Smooth muscle cell (in vitro differentiated cells): ENCODE results near the gene KRT25. TPM values are rescaled to one million over a fixed set of nuclear protein-coding genes. Genes with fewer than 3 reads are reported as not detected.

Source experiments
- DNase-seq: peaks from one replicate; lab custom pipeline; 2025; ENCODE audit not compliant: unreplicated experiment; lab: John Stamatoyannopoulos, UW
- H2AFZ ChIP-seq: fragments of 200-600 bp; sonication (generic); 2 replicates; pipeline ENCODE4 v1.6.0; 2016; ENCODE audit warnings: antibody characterized with exemption, low read depth, mild to moderate bottlenecking
- H3F3A ChIP-seq: fragments of 200-600 bp; sonication (generic); 2 replicates; pipeline ENCODE4 v1.6.0; 2017; ENCODE audit warnings: antibody characterized with exemption, low read depth
- H3K27ac ChIP-seq: fragments of 200-600 bp; sonication (generic); 2 replicates; pipeline ENCODE4 v1.5.1; 2016; ENCODE audit warnings: low read depth, mild to moderate bottlenecking
- H3K27me3 ChIP-seq: fragments of 200-600 bp; sonication (generic); 2 replicates; pipeline ENCODE4 v1.6.1; 2016; ENCODE audit warnings: low read depth, mild to moderate bottlenecking
- H3K36me3 ChIP-seq: fragments of 200-600 bp; sonication (generic); 2 replicates; pipeline ENCODE4 v1.5.1; 2016; ENCODE audit warnings: low read depth
- H3K4me1 ChIP-seq: fragments of 200-600 bp; sonication (generic); 2 replicates; pipeline ENCODE4 v1.5.1; 2016; ENCODE audit warnings: low read depth
- H3K4me2 ChIP-seq: fragments of 200-600 bp; sonication (generic); 2 replicates; pipeline ENCODE4 v1.6.0; 2016; ENCODE audit warnings: mild to moderate bottlenecking
- H3K4me3 ChIP-seq: fragments of 200-600 bp; sonication (generic); 2 replicates; pipeline ENCODE4 v1.5.1; 2016; ENCODE audit warnings: mild to moderate bottlenecking
- H3K79me2 ChIP-seq: fragments of 200-600 bp; sonication (generic); 2 replicates; pipeline ENCODE4 v1.6.0; 2016; ENCODE audit warnings: low read depth, mild to moderate bottlenecking
- H3K9ac ChIP-seq: fragments of 200-600 bp; sonication (generic); 2 replicates; pipeline ENCODE4 v1.6.0; 2016; ENCODE audit warnings: low read depth
- H3K9me3 ChIP-seq: fragments of 200-600 bp; sonication (generic); replicated peaks from 2 replicates; pipeline ENCODE4 v1.5.1; 2016; ENCODE audit warnings: low read depth
- H4K20me1 ChIP-seq: fragments of 200-600 bp; sonication (generic); 2 replicates; pipeline ENCODE4 v1.6.0; 2016; ENCODE audit warnings: low read depth
- CTCF ChIP-seq: fragments of 200-600 bp; sonication (generic); IDR thresholded peaks from 2 replicates; pipeline ENCODE4 v1.5.1; 2017; ENCODE audit warnings: borderline replicate concordance, mild to moderate bottlenecking, antibody characterized with exemption; ENCODE audit not compliant: insufficient read depth, poor library complexity, severe bottlenecking
- WGBS: methylation state at CpG from one replicate; pipeline ENCODE4 v1.1.7; 2016; ENCODE audit warnings: low lambda C conversion rate; 5-methylcytosine and 5-hydroxymethylcytosine counted together
- polyA plus RNA-seq: library from polyadenylated mRNA; unstranded; fragments of >200 nt; fragmentation: Nextera tagmentation; extraction: Ambion mirVana; gene quantifications from 2 replicates; pipeline ENCODE4 v1.2.1, GENCODE V29; 2016
- total RNA-seq: library from RNA; depleted of rRNA; stranded (reverse); fragments of >200 nt; gene quantifications from 2 replicates; pipeline ENCODE4 v1.2.3, GENCODE V29; 2014

The KRT25 gene
- total and polyA plus RNA-seq, 2 experiments from 2014 or later: not detected

- WGBS: 86% methylated on average over 6 of the region's 6 CpGs
- TF ChIP-seq CTCF: no peak
Measured at GRCh38 chr17:40734018-40734417, 21.1 kb downstream of the KRT25 start.

GRCh38 chr17:40730970-40731369, 24.2 kb downstream of the KRT25 start:
- no peaks in the 10 kb centered on the region for H3F3A ChIP-seq
- no peaks in the 10 kb centered on the region for H3K4me1 ChIP-seq
- no peak overlapping the region for H3K9ac ChIP-seq
- TF ChIP-seq CTCF: no peak
- H3K4me3 ChIP-seq: no peak overlapping the region
- no peak overlapping the region for H3K27ac ChIP-seq
- 76% methylated on average over 1 of the region's 1 CpG for WGBS
- no peaks in the 10 kb centered on the region for H3K79me2 ChIP-seq
- peaks cover 28% of the 10 kb centered on the region for H3K27me3 ChIP-seq
- H2AFZ ChIP-seq: no peak overlapping the region
- no peaks in the 10 kb centered on the region for H3K9me3 ChIP-seq
- no peak for DNase-seq
- H3K36me3 ChIP-seq: no peaks in the 10 kb centered on the region
- H3K4me2 ChIP-seq: no peak overlapping the region
- H4K20me1 ChIP-seq: no peaks in the 10 kb centered on the region

More at GRCh38 chr17:40734018-40734417, 21.1 kb downstream of the KRT25 start:
- Histone ChIP-seq H3K27me3 (peaks cover 44% of the 10 kb centered on the region), H3K36me3 (no peaks in the 10 kb centered on the region), H3K4me1 (no peaks in the 10 kb centered on the region), H3K4me2 (no peak overlapping the region), H2AFZ (no peak overlapping the region), H3K27ac (no peak overlapping the region), H3K9ac (no peak overlapping the region), H3F3A (no peaks in the 10 kb centered on the region), H3K79me2 (no peaks in the 10 kb centered on the region), H3K4me3 (no peak overlapping the region), H3K9me3 (no peaks in the 10 kb centered on the region), H4K20me1 (no peaks in the 10 kb centered on the region)
- DNase-seq: no peak

GRCh38 chr17:40727447-40728231, 27.5 kb downstream of the KRT25 start:
- no peak for TF ChIP-seq CTCF
- Histone ChIP-seq H3K4me2 (no peak overlapping the region), H3K4me3 (no peak overlapping the region), H2AFZ (no peak overlapping the region), H3K27me3 (peaks cover 32% of the 10 kb centered on the region), H3K27ac (no peak overlapping the region), H3K4me1 (no peaks in the 10 kb centered on the region), H3F3A (no peaks in the 10 kb centered on the region), H3K9ac (no peak overlapping the region), H3K79me2 (no peaks in the 10 kb centered on the region), H4K20me1 (no peaks in the 10 kb centered on the region), H3K9me3 (no peaks in the 10 kb centered on the region), H3K36me3 (no peaks in the 10 kb centered on the region)
- WGBS: 76% methylated on average over 8 of the region's 8 CpGs
- DNase-seq: no peak

- H3K79me2 ChIP-seq: no peaks in the 10 kb centered on the region
- no peak overlapping the region for H3K4me2 ChIP-seq
- no peak overlapping the region for H3K27ac ChIP-seq
- WGBS: 72% methylated on average over 2 of the region's 2 CpGs
- H3K4me1 ChIP-seq: no peaks in the 10 kb centered on the region
- no peaks in the 10 kb centered on the region for H3K36me3 ChIP-seq
- H4K20me1 ChIP-seq: no peaks in the 10 kb centered on the region
- H3F3A ChIP-seq: no peaks in the 10 kb centered on the region
- no peak overlapping the region for H3K9ac ChIP-seq
- H2AFZ ChIP-seq: no peak overlapping the region
- no peak overlapping the region for H3K4me3 ChIP-seq
- H3K27me3 ChIP-seq: peaks cover 25% of the 10 kb centered on the region
- no peaks in the 10 kb centered on the region for H3K9me3 ChIP-seq
- peak; percentile 18 for TF ChIP-seq CTCF
- no peak for DNase-seq
Measured at GRCh38 chr17:40726919-40727318, 28.2 kb downstream of the KRT25 start.
